ENCODE data around the gene DLGAP1. TPM values are rescaled to one million over a fixed set of nuclear protein-coding genes. Genes with fewer than 3 reads are reported as not detected.

DLGAP1 gene
- total and polyA plus RNA-seq, 4 donors = 0.54 to 11.8 (median 3.1) TPM

DNA sequence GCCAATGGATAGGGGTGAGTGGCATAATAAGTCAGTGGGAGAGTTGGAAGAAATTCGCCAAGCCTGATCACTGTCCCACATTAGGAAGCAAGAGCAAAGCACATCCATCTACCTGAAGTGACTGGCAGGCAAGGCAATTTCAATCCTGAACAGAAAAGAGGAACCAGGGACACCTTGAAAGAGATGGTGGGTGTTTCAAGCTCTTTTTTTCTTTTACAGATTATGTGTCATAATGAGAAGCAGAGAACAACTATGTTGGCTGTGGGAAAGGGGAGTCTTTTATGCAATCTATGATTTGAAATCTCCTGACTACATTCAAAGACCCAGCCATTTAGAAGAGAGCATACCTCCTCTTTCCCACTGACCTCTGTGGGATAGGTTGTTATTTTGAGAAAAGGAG lies 941.6 kb downstream of the DLGAP1 start:
- no peak for DNase-seq

DNA sequence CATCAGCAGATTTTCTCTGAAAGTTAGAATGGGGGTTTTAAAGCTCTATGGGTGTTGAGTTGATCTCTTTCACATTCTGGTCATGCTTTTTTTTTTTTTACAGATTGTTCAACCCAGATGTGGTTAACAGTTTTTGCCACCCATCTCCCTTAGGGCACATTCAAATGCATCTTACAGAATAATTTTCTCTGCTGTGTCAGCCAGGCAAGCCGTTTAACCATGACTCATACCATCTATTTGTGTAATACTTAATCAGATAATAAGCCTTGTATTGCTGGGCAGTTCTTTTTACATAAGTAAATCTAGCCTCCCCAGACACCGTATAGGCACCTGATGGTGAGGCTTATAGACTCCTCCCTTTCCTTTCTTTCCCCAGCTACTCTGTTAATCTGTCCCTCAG lies 943.1 kb downstream of the DLGAP1 start:
- WGBS, 2 donors = 19 to 33% methylated on average over 2 of the region's 2 CpGs
- no peak overlapping the region for H3K27ac ChIP-seq (ENCODE audit: low read depth in 1 of 2, low read length in 1 of 2)
- DNase-seq = no peak
- no peaks in the 10 kb centered on the region for H3K9me3 ChIP-seq (ENCODE audit: control insufficient read depth in 4 of 4, insufficient read depth in 3 of 4, low read length in 3 of 4)
- H3K9ac ChIP-seq (ENCODE audit: insufficient read depth in 1 of 2, low read length in 2 of 2) = no peak overlapping the region
- H3K27me3 ChIP-seq (ENCODE audit: control insufficient read depth in 3 of 3, insufficient read depth in 3 of 3, low read length in 2 of 3) = peaks cover 0 to 4% (median 0%) of the 10 kb centered on the region in 3 donors
- peak; percentile 27 for ATAC-seq (ENCODE audit: insufficient read depth, low FRiP score)
- no peaks in the 10 kb centered on the region for H3K36me3 ChIP-seq (ENCODE audit: control insufficient read depth in 4 of 4, insufficient read depth in 4 of 4, low read length in 4 of 4)
- TF ChIP-seq, protein P1, sequence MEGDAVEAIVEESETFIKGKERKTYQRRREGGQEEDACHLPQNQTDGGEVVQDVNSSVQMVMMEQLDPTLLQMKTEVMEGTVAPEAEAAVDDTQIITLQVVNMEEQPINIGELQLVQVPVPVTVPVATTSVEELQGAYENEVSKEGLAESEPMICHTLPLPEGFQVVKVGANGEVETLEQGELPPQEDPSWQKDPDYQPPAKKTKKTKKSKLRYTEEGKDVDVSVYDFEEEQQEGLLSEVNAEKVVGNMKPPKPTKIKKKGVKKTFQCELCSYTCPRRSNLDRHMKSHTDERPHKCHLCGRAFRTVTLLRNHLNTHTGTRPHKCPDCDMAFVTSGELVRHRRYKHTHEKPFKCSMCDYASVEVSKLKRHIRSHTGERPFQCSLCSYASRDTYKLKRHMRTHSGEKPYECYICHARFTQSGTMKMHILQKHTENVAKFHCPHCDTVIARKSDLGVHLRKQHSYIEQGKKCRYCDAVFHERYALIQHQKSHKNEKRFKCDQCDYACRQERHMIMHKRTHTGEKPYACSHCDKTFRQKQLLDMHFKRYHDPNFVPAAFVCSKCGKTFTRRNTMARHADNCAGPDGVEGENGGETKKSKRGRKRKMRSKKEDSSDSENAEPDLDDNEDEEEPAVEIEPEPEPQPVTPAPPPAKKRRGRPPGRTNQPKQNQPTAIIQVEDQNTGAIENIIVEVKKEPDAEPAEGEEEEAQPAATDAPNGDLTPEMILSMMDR (IDR thresholded peaks at IDR 0.05; ENCODE audit: control extremely low read depth, extremely low read depth) = no peak
- peaks cover 0 to 8% (median 0%) of the 10 kb centered on the region in 5 donors for H3K4me1 ChIP-seq (ENCODE audit: control insufficient read depth in 5 of 5, insufficient read depth in 5 of 5, low read length in 5 of 5)
- no peak overlapping the region for H3K4me3 ChIP-seq

More for the DNA sequence above, 941.6 kb downstream of the DLGAP1 start:
- no peak overlapping the region for H3K4me3 ChIP-seq
- TF ChIP-seq, protein P1 (IDR thresholded peaks at IDR 0.05; ENCODE audit: control extremely low read depth, extremely low read depth) = no peak
- H3K9ac ChIP-seq (ENCODE audit: insufficient read depth in 1 of 2, low read length in 2 of 2) = no peak overlapping the region
- no peak for ATAC-seq (ENCODE audit: insufficient read depth, low FRiP score)
- peaks cover 0 to 4% (median 0%) of the 10 kb centered on the region in 3 donors for H3K27me3 ChIP-seq (ENCODE audit: control insufficient read depth in 3 of 3, insufficient read depth in 3 of 3, low read length in 2 of 3)
- no peaks in the 10 kb centered on the region for H3K36me3 ChIP-seq (ENCODE audit: control insufficient read depth in 4 of 4, insufficient read depth in 4 of 4, low read length in 4 of 4)
- WGBS, 2 donors = 94 to 100% methylated on average over 1 of the region's 1 CpG
- no peaks in the 10 kb centered on the region for H3K9me3 ChIP-seq (ENCODE audit: control insufficient read depth in 4 of 4, insufficient read depth in 3 of 4, low read length in 3 of 4)
- H3K27ac ChIP-seq (ENCODE audit: low read depth in 1 of 2, low read length in 1 of 2) = no peak overlapping the region
- peaks cover 0 to 8% (median 0%) of the 10 kb centered on the region in 5 donors for H3K4me1 ChIP-seq (ENCODE audit: control insufficient read depth in 5 of 5, insufficient read depth in 5 of 5, low read length in 5 of 5)

DNA sequence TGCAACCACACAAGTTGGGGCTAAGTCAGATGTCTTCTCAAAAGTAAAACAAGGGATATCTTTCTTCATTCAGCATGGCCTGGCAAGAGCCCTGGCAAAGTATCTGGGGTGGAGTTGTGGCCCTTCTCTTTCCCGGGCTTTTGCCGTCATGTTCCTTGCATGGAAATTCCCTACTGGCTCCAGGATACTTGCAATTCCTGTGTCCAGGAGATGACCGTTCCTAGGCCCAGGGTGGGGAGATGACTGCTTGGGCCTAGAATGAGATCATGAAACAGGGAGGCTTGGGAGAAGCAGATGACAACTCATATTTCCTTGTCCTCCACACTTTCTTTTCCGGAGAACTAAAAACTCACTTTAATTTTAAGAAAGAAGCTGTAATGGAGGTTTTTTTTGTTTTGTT lies 944.2 kb downstream of the DLGAP1 start:
- H3K9me3 ChIP-seq (ENCODE audit: control insufficient read depth in 4 of 4, insufficient read depth in 3 of 4, low read length in 3 of 4) = no peaks in the 10 kb centered on the region
- TF ChIP-seq, protein P1 (IDR thresholded peaks at IDR 0.05; ENCODE audit: control extremely low read depth, extremely low read depth) = no peak
- H3K27ac ChIP-seq (ENCODE audit: low read depth in 1 of 2, low read length in 1 of 2) = no peak overlapping the region
- no peak overlapping the region for H3K9ac ChIP-seq (ENCODE audit: insufficient read depth in 1 of 2, low read length in 2 of 2)
- no peaks in the 10 kb centered on the region for H3K36me3 ChIP-seq (ENCODE audit: control insufficient read depth in 4 of 4, insufficient read depth in 4 of 4, low read length in 4 of 4)
- no peak for ATAC-seq (ENCODE audit: insufficient read depth, low FRiP score)
- peaks cover 0 to 8% (median 0%) of the 10 kb centered on the region in 5 donors for H3K4me1 ChIP-seq (ENCODE audit: control insufficient read depth in 5 of 5, insufficient read depth in 5 of 5, low read length in 5 of 5)
- peaks cover 0 to 4% (median 0%) of the 10 kb centered on the region in 3 donors for H3K27me3 ChIP-seq (ENCODE audit: control insufficient read depth in 3 of 3, insufficient read depth in 3 of 3, low read length in 2 of 3)
- no peak for DNase-seq
- WGBS, 2 donors = 92 to 97% methylated on average over 4 of the region's 4 CpGs
- H3K4me3 ChIP-seq = no peak overlapping the region

DNA sequence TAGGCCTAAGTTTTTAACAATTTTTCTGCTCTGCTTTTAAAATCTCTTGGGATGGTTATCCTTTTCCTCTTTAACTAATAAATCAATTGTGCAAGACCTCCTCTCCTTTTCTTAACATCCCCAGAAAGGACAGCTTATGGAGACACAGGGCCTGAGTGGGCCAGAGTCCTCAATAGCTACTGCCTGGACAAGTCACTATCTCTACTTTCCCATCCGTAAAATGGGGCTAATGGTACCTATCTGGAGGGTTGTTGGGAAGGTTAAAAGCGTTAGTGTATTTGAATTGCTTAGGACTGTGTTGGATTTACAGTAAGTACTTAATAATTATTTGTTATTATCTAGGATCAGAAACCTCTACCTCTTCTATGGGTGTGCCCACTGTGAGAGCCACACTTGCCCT lies 945.1 kb downstream of the DLGAP1 start:
- no peak overlapping the region for H3K9ac ChIP-seq (ENCODE audit: insufficient read depth in 1 of 2, low read length in 2 of 2)
- no peak for DNase-seq
- TF ChIP-seq, protein P1 (IDR thresholded peaks at IDR 0.05; ENCODE audit: control extremely low read depth, extremely low read depth) = no peak
- peaks cover 0 to 4% (median 0%) of the 10 kb centered on the region in 3 donors for H3K27me3 ChIP-seq (ENCODE audit: control insufficient read depth in 3 of 3, insufficient read depth in 3 of 3, low read length in 2 of 3)
- H3K36me3 ChIP-seq (ENCODE audit: control insufficient read depth in 4 of 4, insufficient read depth in 4 of 4, low read length in 4 of 4) = no peaks in the 10 kb centered on the region
- H3K9me3 ChIP-seq (ENCODE audit: control insufficient read depth in 4 of 4, insufficient read depth in 3 of 4, low read length in 3 of 4) = no peaks in the 10 kb centered on the region
- ATAC-seq (ENCODE audit: insufficient read depth, low FRiP score) = no peak
- no peak overlapping the region for H3K4me3 ChIP-seq
- peaks cover 0 to 8% (median 0%) of the 10 kb centered on the region in 5 donors for H3K4me1 ChIP-seq (ENCODE audit: control insufficient read depth in 5 of 5, insufficient read depth in 5 of 5, low read length in 5 of 5)
- H3K27ac ChIP-seq (ENCODE audit: low read depth in 1 of 2, low read length in 1 of 2) = no peak overlapping the region
- 98 to 99% methylated on average over 2 of the region's 2 CpGs for WGBS, 2 donors

Data from lung (tissue), 12 donors.